Activated naive CD4-positive, alpha-beta T cell treated with Interleukin-2 at 50 U/mL for 16 hours (primary cell): ENCODE data around the gene NAV2.

Experiments
- DNase-seq: peaks from one replicate; pipeline ENCODE4 v3.0.0-alpha.2; 2020

Gene NAV2

DNA sequence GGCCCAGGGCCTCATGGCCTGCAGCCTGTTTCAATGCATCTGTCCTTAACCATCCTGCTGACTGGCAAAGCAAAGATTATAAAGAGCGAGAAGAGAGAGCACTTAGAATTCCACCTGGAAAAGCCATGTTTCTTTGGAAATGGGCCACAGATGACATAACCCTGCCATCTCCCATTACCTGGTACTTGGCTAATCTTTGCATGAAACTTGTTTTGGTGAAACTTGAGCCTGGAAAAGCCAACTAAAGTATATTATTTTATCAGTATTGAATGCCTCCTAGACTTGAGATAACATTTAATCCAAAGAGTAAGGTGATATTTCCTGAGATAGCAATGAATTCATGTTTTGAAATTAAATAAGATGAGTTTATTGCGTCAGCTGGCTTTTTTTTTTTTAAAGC, 72.6 kb downstream of the NAV2 start:
- DNase-seq: no peak

DNA sequence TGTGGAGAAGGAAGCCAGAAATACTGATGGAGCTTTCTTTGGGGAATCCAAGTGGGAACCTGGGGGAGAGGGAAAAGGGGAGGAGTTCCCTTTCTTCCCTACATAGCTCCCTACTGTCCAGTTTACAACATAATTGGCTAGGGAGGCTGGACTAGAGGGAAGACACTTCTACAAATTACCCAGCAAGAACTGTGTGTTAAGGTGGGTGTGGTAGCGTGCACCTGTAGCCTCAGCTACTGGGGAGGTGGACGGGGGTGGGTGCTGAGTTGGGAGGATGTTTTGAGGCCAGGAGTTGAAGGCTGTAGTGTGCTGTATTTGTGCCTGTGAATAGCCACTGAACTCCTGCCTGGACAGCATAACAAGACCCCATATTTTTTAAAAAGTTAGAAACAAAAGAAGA, 74.0 kb downstream of the NAV2 start:
- no peak for DNase-seq

DNA sequence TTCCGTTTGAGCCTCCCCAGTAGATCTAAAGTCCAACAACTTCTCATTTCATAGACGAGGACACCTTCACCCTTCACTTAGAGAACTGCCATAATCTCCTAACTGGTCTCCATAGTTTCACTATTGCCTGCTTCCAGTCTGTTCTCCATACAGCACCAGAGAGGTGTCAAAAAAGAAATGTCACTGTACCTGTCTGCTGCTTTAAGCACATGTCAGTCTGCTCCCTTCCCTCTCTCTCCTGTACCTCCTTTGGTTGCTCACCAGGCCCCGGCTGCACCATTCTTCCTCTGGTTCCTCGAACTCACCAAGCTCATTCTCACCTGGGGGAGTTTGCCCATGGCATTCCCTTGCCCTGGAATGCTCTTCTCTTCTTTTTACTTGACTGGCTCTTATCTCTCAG, 75.8 kb downstream of the NAV2 start:
- no peak for DNase-seq

DNA sequence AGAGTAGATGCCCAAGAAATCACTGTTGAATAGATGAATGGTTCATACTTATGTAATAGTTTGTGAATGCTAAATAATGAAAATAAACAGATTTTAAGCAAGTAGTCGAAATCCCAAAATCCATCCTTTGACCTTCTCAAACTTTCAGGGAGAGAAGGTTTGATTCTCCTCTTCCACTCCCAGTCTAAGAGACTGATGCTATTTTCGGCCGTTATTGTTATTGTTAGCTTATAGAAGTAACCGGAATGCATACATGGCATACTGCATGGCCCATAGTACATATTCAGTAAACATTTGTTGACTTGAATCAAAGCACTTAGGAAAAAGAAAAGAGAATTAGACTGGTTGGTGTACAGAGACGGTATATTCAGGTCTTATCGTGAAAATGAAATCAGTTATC, 76.6 kb downstream of the NAV2 start:
- DNase-seq: no peak

DNA sequence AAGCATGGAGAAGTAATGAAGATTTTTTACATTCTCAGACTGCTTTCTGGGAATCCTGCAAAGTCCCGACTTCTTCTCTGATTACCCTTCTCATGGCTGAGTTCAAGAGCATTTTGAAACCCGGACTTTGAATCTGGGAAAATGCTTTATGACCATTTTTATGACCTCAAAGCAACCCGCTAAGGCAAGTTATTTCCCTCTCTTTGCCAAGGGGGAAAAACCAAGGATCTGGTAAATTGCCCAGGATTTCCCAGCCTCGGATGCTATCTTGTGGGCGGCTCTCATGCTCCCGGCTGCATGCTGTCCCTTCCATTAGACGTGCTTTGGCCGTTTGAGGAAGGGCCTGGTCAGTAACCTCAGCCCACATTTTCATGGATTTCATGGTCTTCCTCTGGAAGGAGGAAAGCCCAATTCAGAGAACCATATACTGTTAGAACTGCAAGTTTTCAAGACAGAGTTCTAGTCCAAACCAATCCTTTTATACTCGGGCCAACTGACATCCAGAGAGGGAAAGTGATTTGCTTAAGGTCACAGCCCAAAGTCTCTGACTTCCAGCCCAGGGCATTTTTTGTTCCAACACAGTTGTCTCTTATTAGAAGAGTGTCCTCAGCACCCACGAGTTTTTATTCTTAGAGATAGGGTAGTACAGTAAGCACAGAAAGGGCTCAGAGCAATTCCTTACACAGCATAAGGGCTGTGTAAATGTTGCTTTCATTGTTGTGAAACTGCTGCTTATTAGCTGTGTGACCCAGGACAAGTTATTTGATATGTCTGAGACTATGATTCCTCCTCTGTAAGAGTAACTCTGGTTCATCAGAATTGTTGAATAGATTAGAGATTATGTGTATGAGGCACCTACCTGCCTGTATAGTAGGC, 77.4 kb downstream of the NAV2 start:
- DNase-seq: no peak

DNA sequence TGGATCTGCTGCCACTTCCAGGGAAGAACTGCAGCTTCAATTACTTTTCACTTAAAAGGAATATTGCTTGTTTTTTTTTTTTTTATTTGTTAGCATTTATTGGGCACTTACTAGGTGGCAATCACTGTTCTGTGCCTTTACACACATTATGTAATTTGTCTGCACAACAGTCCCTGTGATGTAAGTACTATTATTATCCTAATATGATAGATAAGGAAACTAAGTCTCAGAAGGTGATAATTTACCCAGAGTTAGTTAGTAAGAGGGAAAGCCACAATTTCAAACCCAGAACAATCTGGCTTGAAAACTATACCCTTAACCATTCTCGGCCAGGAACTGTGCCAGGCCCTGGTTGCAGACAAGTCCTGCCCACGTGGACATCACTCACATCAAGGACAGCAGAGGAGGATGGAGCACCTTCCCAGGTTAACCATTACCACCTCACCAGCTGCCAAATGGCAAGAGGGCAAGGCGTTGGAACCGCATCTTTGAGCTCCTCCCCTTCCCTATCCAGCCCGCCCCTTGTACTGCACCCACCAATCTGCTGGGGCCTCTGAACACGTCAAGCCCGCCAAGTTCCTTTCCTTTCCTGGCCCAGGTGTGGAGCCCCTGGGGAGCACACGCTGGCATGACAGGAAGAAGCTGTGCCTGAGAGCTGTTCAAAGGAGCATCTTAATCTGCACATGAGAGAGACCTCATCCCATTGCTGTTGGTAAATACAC, 78.4 kb downstream of the NAV2 start:
- no peak for DNase-seq

DNA sequence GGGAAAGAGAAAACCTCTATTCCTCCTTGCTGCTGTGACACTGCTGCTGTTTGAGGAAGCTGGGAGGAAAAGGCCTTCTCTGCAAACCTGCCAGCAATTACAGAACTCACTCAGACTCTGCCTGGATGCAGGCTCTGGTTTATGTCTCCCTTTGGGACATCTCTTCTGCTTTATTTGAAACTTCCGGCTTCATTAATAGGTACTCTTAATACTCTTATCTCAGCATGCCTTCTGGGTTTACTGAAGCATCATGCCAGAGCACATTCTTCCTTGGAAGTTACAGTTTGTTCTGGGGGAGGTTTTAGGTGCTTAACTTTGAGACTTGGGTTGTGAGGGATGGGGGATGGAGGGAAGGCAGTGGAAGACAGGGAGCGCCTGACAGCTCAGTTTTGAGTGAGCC, 79.9 kb downstream of the NAV2 start:
- DNase-seq: no peak

DNA sequence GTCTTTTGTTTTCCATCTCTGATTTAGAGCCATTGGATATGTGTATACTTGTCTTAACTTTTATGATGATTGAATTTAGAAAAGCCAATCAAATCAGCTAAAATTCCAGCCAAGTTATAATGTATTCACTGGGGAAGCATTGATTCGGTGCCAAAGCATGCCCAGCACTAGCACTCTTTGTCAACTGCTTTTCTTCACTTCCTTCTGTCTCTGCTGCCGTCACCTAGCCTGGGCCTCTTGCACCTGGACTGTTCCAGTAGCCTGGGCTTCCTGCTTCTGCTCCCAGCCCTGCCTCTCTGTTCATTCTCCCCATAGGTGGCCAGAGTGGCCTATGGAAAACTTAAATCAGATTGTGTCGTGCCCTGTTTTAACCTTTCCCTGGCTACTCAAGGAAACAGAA, 80.7 kb downstream of the NAV2 start:
- DNase-seq: no peak

DNA sequence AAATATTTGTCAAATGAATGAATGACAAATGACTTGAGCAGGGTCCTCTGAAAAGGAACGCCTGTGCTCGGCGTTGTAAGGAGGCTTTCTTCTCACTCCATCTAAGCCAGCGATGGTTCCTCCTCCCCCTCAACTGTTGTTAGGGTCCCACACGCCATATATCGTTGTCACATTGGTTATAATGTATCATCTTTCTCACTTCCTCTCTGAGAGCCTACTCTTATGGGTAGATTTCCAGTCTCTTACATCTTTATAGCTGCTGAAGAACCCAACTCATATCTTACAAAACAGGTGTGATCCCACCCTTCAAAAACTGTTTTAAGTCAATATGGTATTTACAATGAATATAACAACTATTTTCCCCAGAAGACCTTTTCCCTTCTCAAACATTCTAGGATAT, 81.5 kb downstream of the NAV2 start:
- no peak for DNase-seq

DNA sequence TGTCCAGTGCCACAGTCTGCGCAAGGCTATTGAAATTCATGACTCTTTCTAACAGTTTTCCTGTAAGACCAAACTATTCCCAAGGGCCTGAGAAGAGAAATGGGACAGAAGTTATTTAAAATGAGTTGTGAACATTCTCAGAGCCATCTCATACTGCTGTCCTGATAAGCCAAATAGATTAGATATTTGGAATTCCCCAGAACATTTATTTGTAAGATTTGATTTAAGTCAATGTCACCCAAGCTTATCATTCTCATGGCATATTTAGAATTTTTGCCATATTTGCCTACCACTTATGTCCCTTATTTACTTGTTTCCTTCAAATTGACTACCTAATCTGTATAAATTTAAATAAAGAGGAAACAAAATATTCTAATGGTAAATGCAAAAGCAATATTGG, 82.4 kb downstream of the NAV2 start:
- DNase-seq: no peak

DNA sequence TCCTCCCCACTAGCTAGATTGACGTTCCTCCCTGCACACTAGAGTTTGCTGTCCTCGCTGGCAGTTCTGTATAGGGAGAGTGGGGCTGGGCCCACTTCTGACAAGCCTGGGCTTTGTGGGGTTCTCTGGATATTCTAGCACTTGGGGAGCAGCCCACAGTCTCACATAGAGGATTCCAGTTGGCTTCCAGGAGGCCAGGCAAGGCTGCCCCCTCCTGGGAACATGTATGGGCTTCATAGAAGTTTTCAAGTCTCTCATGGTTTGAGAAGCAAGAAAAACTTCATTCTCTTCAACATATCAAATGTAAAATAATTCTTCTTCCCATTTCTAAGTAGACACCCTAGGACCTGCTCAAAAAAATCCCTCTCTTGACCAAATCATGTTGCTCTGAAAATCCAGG, 87.5 kb downstream of the NAV2 start:
- DNase-seq: no peak

DNA sequence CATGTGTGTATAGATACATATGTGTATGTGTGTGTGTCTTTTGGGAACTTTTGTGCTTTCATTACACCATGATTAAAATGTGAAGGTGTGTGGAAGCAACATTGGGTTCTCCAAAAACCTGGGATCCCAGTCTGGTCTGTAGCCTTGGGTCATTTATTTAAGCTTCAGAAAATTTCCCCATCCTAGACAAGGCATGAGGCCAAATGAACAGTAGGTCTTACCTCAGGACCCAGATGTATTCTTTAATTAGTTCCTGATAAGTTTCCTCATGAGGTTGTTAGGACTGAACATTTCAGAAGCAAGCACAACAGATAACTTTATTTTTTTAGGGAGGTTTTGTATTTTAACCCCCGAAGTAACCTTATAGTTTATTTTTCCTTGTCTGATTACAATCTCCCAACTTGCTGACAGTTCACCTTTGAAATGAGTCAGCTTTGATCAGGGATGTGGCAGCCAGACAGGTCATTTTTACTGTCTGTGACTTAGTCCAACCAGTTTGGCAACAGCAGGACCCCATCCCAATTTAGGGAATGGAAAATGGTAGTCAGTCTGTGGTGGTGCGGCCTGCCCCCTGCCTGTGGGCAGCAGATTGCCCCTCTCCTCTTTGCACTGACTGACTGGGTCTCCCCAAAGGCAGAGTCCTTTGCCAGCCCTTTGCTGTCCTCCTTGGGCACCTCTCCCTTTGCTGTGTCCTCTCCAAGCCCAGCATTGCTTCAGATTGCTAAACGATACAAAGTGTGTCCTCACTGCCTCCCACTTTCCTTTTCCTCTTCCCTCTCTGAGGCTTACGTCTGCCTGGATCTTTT, 88.3 kb downstream of the NAV2 start:
- DNase-seq: no peak

DNA sequence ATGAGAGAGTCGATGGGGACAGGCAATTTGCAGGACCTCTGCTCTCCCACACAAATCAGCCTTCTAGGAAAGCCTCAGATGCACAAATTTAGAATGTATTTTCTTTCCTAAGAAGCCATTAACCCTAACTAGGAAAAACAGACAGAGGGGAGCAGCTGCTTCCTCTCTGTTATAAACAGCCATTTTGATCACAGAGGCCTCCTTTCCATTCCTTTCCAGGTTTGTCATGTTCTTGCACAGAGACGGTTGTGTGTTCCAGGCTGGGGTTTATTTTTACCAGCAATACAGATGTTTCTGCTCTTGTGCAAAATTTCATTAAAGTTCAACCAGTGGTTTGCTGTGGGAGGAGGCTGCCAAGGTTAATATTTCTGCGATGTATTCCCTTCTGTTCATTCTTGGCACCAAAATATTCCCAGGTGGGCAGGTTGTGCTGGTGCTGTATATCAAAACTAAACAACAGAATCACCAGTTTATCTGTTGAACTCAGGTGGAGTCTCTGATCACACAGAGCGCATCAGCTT, 90.2 kb downstream of the NAV2 start:
- no peak for DNase-seq

DNA sequence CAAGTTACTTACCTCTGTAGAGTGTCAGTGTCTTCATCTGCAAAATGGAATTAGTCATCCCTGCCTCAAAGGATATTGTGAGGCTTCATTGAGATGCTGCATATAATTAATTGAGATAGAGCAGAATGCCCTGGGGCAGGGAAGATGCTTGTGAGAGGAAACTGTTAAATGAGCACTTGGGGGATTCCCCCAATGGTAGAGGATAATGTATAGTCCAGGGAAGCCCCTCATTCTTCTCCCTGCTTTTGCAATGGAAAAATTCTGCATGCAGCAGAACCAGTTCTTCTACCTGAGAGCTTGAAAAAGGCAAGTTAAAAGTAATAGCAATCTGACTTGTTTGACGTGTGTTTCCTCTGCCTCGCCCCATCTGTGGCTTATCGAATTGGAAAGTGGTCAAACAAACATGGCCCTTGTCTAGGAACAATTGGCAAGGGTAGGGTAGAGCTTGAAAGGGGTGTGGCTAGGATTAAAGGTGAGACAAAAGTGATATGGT, 90.9 kb downstream of the NAV2 start:
- no peak for DNase-seq

DNA sequence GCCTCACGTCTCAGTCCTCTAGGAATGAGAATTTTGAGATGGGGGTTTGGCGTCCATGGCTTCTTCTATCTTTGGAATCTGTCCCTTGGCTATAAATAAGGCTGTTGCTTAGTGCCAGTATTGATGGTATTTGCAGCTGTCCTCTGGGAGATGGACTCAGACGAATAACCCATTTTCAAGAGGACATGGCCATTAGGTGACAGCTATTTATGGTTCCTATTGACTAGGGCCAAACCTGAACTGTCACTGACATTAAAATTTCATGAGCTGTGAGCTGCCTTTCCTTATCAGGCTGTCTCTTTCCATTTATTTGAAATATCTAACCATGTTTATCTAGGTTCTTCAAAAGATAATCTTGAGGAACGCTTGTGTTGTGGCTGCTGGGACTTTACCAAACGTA, 92.7 kb downstream of the NAV2 start:
- no peak for DNase-seq

DNA sequence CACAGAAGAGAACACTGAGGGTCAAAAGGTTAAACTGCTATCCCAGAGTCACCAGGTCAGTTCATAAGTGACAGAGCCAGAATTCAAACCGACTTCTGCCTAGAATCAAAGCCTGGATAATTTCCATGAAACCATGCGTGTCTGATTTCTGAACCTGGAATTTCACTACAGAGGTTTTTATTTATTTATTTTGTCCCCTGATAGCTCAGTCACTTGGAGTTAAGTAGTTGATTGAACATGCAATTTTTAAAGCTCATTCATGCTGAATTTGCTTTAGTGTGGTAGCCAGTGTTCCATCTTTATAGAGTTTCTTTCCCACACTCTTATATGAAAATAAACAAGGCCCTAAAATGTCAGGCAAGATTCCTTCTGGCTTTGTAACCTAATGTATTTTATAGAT, 93.2 kb downstream of the NAV2 start:
- DNase-seq: no peak

DNA sequence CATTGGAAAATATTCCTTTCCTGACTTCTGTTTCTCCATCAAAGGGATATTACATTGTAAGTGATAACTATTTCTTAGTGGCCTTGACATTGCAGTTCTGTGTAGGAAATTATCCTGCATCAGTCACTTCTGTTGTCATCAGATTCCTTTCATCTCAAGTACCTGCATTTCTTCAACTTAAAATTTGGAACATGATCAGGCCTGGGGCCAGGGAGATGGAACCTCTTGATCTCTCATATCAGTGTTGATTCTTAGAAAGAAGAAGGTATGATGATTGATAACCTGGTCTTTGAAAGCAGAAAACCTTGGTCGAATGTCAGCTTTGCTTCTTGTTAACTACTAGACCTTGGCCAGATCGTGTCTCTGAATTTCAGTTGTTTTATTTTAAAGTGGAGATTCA, 93.6 kb downstream of the NAV2 start:
- DNase-seq: no peak

DNA sequence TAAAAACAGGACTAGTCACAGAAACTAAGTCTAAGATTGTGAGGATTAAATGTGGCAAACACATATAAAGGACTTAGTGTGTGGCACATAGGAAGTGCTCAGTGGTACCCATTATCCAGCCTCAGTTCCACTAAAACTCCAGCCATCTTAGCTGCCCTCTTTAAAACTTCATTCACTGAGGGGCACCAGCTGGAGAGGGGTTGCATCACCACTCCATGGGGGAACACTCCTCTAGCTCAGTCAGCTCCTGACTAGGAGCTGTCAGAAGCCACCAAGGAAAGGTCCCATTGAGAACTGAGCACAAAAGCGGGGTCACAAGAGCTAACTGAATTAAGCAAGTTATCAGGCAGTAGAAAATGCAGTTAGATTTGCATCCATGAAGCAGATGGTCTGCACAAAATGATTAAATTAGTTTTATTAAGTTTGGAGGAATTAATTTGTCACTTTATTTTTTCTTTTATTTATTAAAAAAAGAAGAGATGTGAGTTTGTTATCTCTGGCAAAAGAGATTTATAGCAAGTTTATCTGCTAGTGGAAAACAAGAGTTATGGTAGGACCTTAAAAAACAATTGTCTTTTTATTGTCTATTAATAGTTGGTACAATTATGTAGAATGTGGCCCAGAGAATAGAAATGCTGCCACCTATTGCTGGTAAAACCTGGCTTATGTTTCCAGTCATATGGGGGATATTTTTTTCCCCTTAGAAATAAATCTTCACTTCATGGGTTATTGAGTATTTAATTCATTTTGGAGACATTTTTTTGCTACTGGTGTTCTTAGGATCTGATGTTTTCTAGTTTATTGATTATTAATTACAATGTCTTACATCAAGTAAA, 95.7 kb downstream of the NAV2 start:
- DNase-seq: no peak

DNA sequence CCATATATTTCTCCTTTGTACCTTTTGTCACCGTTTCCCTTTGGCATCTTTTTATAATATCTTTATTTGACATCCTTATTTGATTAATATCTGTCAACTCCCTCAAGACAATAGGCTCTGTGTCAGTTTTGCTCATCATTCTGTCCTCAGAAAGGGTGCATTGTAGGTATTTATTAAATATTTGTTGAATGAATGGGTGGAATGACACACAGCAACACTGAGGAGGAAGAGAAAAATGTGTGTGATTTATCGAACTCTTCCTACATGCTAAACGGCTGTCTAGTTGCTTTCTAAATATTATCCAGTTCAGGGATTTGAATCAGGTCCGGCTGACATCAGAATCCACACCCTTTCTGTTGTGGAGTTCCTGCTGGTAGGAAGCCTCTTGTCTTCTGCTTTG, 98.2 kb downstream of the NAV2 start:
- DNase-seq: no peak

DNA sequence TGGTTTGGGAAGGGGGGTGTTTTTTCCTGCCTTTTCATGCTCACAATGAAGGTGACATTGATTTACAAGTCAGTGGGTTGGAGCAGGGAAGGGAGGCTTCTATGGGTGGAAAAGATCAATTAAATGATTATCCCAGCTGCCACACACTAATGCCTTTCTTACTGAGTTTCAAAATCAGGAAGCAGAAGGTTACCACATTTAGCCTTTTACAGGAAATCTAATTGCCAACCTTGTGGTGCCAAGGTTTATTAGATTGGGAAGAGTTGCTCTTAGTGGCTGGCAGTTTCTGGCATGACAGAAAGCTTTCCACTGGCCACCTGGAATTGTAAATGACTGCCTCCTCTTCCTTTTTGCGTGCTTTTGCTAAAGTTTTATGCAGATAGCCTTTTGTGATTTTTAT, 98.7 kb downstream of the NAV2 start:
- no peak for DNase-seq

DNA sequence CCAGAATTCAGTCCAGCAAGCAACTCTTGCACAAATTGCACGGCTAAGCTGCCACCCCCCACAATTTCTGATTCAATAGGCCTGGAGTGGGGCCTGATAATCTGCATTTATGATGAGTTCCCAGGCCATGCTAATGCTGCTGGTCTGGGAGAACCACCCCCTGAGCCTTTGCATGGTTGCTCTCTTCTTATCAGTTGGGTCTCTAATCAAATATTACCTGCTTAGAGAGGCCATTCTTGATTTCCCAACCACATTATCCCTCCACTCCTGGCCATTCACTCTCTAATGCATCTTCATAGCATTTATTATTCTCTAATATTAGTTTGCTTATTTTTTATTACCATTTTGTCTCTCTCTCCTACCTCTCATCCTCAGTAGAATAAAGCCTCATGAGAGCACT, 99.5 kb downstream of the NAV2 start:
- DNase-seq: no peak

DNA sequence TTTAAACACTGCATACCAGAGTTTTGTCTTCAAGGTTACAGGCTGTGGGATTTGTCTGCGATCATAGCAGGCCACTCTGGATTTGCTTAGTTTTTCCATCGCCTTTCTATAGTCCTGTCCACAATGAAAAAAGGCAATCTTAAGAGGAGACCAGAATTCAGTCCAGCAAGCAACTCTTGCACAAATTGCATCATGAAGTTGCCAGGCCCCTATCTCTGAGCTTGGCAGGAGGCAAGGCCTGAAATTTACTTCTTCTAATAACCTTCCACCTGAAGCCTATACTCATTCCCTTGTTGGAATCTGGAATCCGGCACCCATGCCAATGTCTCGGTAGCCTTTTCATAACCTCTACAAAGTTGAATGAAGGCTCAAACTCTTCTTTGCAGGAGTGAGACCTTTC, 100.1 kb downstream of the NAV2 start:
- DNase-seq: no peak
